A673 (cell line): ENCODE measurements around the gene LCN6. TPM values are rescaled to one million over a fixed set of nuclear protein-coding genes. Genes with fewer than 3 reads are reported as not detected.

Experiments
- BruUV-seq: library from RNA; stranded (reverse); fragments of 400-500 nt; replicated peaks from 2 replicates; lab custom pipeline; 2021; lab: Mats Ljungman, UMichigan
- CTCF ChIA-PET: fragments of 300-600 bp; sonication (Branson Sonifier 250); formaldehyde crosslinking; loops from one replicate; lab custom pipeline; 2022; ENCODE audit warnings: antibody characterized with exemption; lab: Charles Lee
- POLR2A ChIA-PET: fragments of 300-600 bp; sonication (Branson Sonifier 250); formaldehyde crosslinking; loops from one replicate; lab custom pipeline; 2022; ENCODE audit warnings: antibody characterized with exemption; ENCODE audit not compliant: low non-redundant PET; lab: Charles Lee
- DNase-seq: peaks from one replicate; pipeline ENCODE4 v3.0.0-alpha.2; 2015; ENCODE audit warnings: low spot score
- H3K27ac ChIP-seq: fragments of 200-600 bp; sonication (generic); 2 replicates; pipeline ENCODE4 v1.5.1; 2016; ENCODE audit warnings: mixed run types, low read depth, mild to moderate bottlenecking, mixed read lengths, antibody characterized with exemption, low read length; ENCODE audit not compliant: poor library complexity, severe bottlenecking
- H3K27me3 ChIP-seq: fragments of 200-600 bp; sonication (generic); replicated peaks from 2 replicates; pipeline ENCODE4 v1.6.1; 2017; ENCODE audit warnings: mixed run types, low read depth, mild to moderate bottlenecking, mixed read lengths, antibody characterized with exemption, low read length; ENCODE audit not compliant: insufficient read depth, poor library complexity
- H3K36me3 ChIP-seq: fragments of 200-600 bp; sonication (generic); 2 replicates; pipeline ENCODE4 v1.6.1; 2016; ENCODE audit warnings: mixed run types, mild to moderate bottlenecking, mixed read lengths, antibody characterized with exemption, low read length; ENCODE audit not compliant: insufficient read depth, poor library complexity, severe bottlenecking
- H3K4me1 ChIP-seq: fragments of 200-600 bp; sonication (generic); 2 replicates; pipeline ENCODE4 v1.6.1; 2017; ENCODE audit warnings: mixed run types, mild to moderate bottlenecking, mixed read lengths, antibody characterized with exemption, low read length; ENCODE audit not compliant: insufficient read depth, poor library complexity, severe bottlenecking
- H3K4me3 ChIP-seq: fragments of 200-600 bp; sonication (generic); 2 replicates; pipeline ENCODE4 v1.5.1; 2016; ENCODE audit warnings: low read depth, mixed run types, mild to moderate bottlenecking, mixed read lengths, low read length; ENCODE audit not compliant: poor library complexity, severe bottlenecking
- H3K9me3 ChIP-seq: fragments of 200-600 bp; sonication (generic); 2 replicates; pipeline ENCODE4 v1.6.1; 2016; ENCODE audit warnings: mixed run types, low read depth, mild to moderate bottlenecking, mixed read lengths, antibody characterized with exemption, low read length; ENCODE audit not compliant: poor library complexity, severe bottlenecking
- CTCF ChIP-seq: fragments of 300-800, 200-600 bp; sonication (generic); conservative IDR thresholded peaks from 2 replicates; pipeline ENCODE4 v1.5.1; 2017; ENCODE audit warnings: low read depth, mild to moderate bottlenecking, antibody characterized with exemption, low read length, moderate library complexity, mixed read lengths
- EZH2 ChIP-seq: fragments of 200-600 bp; sonication (generic); IDR thresholded peaks from 2 replicates; pipeline ENCODE4 v1.6.1; 2017; ENCODE audit warnings: borderline replicate concordance, low read depth, mild to moderate bottlenecking, mixed read lengths, antibody characterized with exemption, low read length; ENCODE audit not compliant: poor library complexity, severe bottlenecking
- intact Hi-C: fragments of 100-400 bp; cut with micrococcal nuclease; formaldehyde crosslinking; loops from one replicate; pipeline ENCODE4 v1.10.0; 2022; ENCODE audit not compliant: unreplicated experiment
- total RNA-seq: library from RNA; stranded (reverse); gene quantifications from 2 replicates; pipeline ENCODE4 v1.2.3, GENCODE V29; 2021

The LCN6 gene
- total RNA-seq, 1 experiment from 2014 or later = not detected

- TF ChIP-seq CTCF = no peak
- TF ChIP-seq EZH2 = no peak
- Histone ChIP-seq H3K36me3 (no peaks in the 10 kb centered on the region), H3K4me1 (peaks cover 13% of the 10 kb centered on the region), H3K9me3 (no peaks in the 10 kb centered on the region), H3K27ac (no peak overlapping the region), H3K27me3 (no peaks in the 10 kb centered on the region), H3K4me3 (no peak overlapping the region)
- intact Hi-C loops = no loop called here
- ChIA-PET POLR2A (no interaction called here), CTCF (interaction anchor here (0.6 kb wide), 1 partner anchor 20 kb away, joined by 4 read pairs; no protein-coding TSS in a partner anchor)
- no TSS peak for BruUV-seq
- no peak for DNase-seq
These were observed 4.6 kb downstream of the LCN6 start for GRCh38 chr9:136743639-136744211.

- no peak within 1 kb of the TSS for H3K4me3 ChIP-seq
- H3K27ac ChIP-seq = no peak within 1 kb of the TSS
- H3K4me1 ChIP-seq = peaks cover 13% of the 10 kb centered on the region
- CTCF ChIA-PET = no interaction called here
- POLR2A ChIA-PET = no interaction called here
- no peak for DNase-seq
- intact Hi-C loops = no loop called here
- no peaks in the 10 kb centered on the region for H3K9me3 ChIP-seq
- BruUV-seq = no TSS peak
- H3K27me3 ChIP-seq = no peaks in the 10 kb centered on the region
- H3K36me3 ChIP-seq = no peaks in the 10 kb centered on the region
- TF ChIP-seq CTCF (no peak), EZH2 (no peak)
These were observed 5.5 kb downstream of the LCN6 start, which contains the start of gene LCN10 for GRCh38 chr9:136742591-136743391. LCN10 (minus strand) TSS chr9:136742940; CDS start chr9:136742903, 37 bp downstream.

- no peak for DNase-seq
- peaks cover 13% of the 10 kb centered on the region for H3K4me1 ChIP-seq
- intact Hi-C loops = no loop called here
- H3K27ac ChIP-seq = no peak overlapping the region
- H3K27me3 ChIP-seq = no peaks in the 10 kb centered on the region
- BruUV-seq = no TSS peak
- ChIA-PET CTCF (no interaction called here), POLR2A (no interaction called here)
- no peak for TF ChIP-seq CTCF
- TF ChIP-seq EZH2 = no peak
- no peak overlapping the region for H3K4me3 ChIP-seq
- H3K9me3 ChIP-seq = no peaks in the 10 kb centered on the region
- no peaks in the 10 kb centered on the region for H3K36me3 ChIP-seq
These were observed 6.3 kb downstream of the LCN6 start for GRCh38 chr9:136741883-136742571.
